Adrenal gland (tissue), 5 donors: ENCODE data around the gene OSBPL10.

Source experiments
- POLR2A ChIP-seq, 2 donors: fragments of 450-650 bp; IDR thresholded peaks; one replicate each; pipeline ENCODE4 v1.6.1; 2017; ENCODE audit warnings: antibody characterized with exemption in 2 of 2, mild to moderate bottlenecking in 2 of 2, moderate library complexity in 1 of 2
- TF ChIP-seq, protein P1 (sequence below), 6 experiments: fragments of 450-650 bp in 4 of 6; fragments of 200-600 bp in 2 of 6; sonication (generic) in 1 of 6; IDR thresholded peaks; 1 replicate in 5 of 6; 2 replicates in 1 of 6; pipeline versions ENCODE4 v1.5.1 to v1.8.0; 2016 to 2021; ENCODE audit warnings: antibody characterized with exemption in 6 of 6, mild to moderate bottlenecking in 2 of 6, moderate library complexity in 1 of 6
- donor health status: DM: no; HTN: no; CAD: no.

DNA sequence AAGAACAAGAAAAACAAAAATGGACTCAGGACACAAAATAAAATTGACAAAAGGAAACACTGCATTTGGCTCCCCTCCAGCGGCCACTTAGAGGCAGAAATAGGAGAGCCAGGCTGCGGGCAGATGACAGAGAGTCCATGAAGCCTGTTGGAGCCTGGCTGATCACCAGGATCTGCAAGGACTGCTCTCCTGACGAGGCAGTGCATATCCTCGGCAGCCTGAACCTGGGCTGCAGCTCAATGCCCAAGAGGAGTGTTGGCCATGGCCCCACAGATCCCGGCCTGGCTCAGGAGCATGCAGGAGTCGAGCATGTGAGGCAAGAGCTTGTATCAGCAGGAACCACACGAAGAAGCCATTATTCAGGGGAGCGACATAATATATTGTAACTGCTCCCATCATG, 248.5 kb downstream of the OSBPL10 start:
- TF ChIP-seq, protein P1, sequence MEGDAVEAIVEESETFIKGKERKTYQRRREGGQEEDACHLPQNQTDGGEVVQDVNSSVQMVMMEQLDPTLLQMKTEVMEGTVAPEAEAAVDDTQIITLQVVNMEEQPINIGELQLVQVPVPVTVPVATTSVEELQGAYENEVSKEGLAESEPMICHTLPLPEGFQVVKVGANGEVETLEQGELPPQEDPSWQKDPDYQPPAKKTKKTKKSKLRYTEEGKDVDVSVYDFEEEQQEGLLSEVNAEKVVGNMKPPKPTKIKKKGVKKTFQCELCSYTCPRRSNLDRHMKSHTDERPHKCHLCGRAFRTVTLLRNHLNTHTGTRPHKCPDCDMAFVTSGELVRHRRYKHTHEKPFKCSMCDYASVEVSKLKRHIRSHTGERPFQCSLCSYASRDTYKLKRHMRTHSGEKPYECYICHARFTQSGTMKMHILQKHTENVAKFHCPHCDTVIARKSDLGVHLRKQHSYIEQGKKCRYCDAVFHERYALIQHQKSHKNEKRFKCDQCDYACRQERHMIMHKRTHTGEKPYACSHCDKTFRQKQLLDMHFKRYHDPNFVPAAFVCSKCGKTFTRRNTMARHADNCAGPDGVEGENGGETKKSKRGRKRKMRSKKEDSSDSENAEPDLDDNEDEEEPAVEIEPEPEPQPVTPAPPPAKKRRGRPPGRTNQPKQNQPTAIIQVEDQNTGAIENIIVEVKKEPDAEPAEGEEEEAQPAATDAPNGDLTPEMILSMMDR (IDR thresholded peaks at IDR 0.05) = no peak
- TF ChIP-seq POLR2A (IDR thresholded peaks at IDR 0.05) = no peak
